Measurements from ENCODE around the gene TMEM74B.

The TMEM74B gene

DNA sequence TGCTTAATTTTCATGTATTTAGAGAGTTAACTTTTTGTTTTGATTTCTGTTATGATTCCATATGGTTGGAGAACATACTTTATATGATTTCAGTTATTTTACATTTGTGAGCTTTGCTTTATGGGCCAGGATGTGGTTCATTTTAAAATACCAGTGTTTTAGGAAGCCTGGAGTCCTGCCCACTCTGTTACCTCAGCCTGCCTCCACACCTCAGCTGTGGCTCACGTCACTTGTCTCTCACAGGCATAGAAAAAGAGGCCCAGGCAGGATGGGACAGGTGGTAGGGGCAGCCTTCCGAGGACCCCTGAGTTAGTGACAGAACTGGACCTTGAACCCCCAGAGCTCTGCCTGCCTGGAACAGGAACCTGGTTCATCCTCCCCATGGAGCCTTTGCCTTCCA, 50.4 kb downstream of the TMEM74B start:
- no peak for DNase-seq

GRCh38 chr20:1131354-1131753, 53.4 kb downstream of the TMEM74B start:
- DNase-seq = no peak

GRCh38 chr20:1130847-1131246, 53.9 kb downstream of the TMEM74B start:
- DNase-seq = no peak
